ENCODE results near the gene UBE2E2. TPM values are rescaled to one million over a fixed set of nuclear protein-coding genes. Genes with fewer than 3 reads are reported as not detected.

The UBE2E2 gene
- total and polyA plus RNA-seq, 3 experiments from 2014 or later, result 0.86 to 8.0 (median 0.92) TPM

DNA sequence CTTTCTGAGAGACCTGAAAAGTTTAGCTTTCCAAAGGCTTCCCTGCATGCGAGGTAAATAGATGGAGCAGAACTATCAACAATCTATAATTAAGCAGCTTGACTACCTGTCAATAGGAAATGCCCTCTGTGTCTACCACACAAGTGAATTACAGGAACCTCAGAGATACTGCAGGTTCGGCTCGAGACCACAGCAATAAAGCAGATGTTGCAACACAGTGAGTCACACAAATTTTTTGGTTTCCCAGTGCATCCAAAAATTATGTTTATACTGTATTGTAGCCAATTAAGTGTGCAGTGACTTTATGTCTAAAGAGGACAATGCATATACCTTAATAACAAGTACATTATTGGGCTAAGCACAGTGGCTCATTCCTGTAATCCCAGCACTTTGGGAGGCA lies 252.0 kb downstream of the UBE2E2 start:
- no peak for DNase-seq
- Mint-ChIP-seq H3K4me1 (no peaks in the 10 kb centered on the region), H3K36me3 (no peaks in the 10 kb centered on the region), H3K4me3 (no peak overlapping the region), H3K27me3 (peaks cover 0 to 2% of the 10 kb centered on the region in 2 donors), H3K27ac (no peak overlapping the region), H3K9me3 (no peaks in the 10 kb centered on the region)
- no peak overlapping the region for H3K27ac ChIP-seq (ENCODE audit: low read depth, low read length)
- ChIA-PET POLR2A (no interaction called here), CTCF (no interaction called here)
- H3K4me3 ChIP-seq (ENCODE audit: low read length), result no peak overlapping the region
- no peaks in the 10 kb centered on the region for H3K4me1 ChIP-seq (ENCODE audit: insufficient read depth, low read length)
- H3K27me3 ChIP-seq (ENCODE audit: insufficient read depth, low read length, poor library complexity, severe bottlenecking), result no peaks in the 10 kb centered on the region
- H3K36me3 ChIP-seq (ENCODE audit: insufficient read depth, low read length), result no peaks in the 10 kb centered on the region
- H3K9me3 ChIP-seq (ENCODE audit: low read length), result no peaks in the 10 kb centered on the region

- H3K4me3 ChIP-seq (ENCODE audit: low read length), result no peak overlapping the region
- CTCF ChIA-PET, result no interaction called here
- no peak for DNase-seq
- H3K36me3 Mint-ChIP-seq, result no peaks in the 10 kb centered on the region
- H3K27ac ChIP-seq (ENCODE audit: low read depth, low read length), result no peak overlapping the region
- H3K27ac Mint-ChIP-seq, result no peak overlapping the region
- no peak overlapping the region for H3K4me3 Mint-ChIP-seq
- H3K9me3 Mint-ChIP-seq, result no peaks in the 10 kb centered on the region
- peaks cover 0 to 2% of the 10 kb centered on the region in 2 donors for H3K27me3 Mint-ChIP-seq
- POLR2A ChIA-PET, result no interaction called here
- H3K4me1 Mint-ChIP-seq, result no peaks in the 10 kb centered on the region
- no peaks in the 10 kb centered on the region for H3K9me3 ChIP-seq (ENCODE audit: low read length)
- H3K27me3 ChIP-seq (ENCODE audit: insufficient read depth, low read length, poor library complexity, severe bottlenecking), result no peaks in the 10 kb centered on the region
- H3K36me3 ChIP-seq (ENCODE audit: insufficient read depth, low read length), result no peaks in the 10 kb centered on the region
- H3K4me1 ChIP-seq (ENCODE audit: insufficient read depth, low read length), result no peaks in the 10 kb centered on the region
Observed at GRCh38 chr3:23455775-23456174, 252.6 kb downstream of the UBE2E2 start.

DNA sequence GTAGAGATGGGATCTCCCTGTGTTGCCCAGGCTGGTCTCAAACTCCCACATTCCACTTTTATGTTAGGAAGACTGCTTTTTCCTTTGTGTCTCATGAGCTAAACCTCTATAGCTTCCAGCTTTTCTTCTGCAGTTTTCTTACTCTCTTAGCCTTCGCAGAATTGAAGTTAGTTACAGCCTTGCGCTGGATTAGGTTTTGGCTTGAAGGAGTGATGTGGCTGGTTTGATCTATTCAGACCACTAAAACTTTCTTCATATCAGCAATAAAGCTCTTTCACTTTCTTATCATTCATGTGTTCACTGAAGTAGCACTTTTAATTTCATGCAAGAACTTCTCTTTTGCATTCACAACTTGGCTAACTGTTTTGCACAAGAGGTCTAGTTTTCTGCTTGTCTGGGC lies 254.6 kb downstream of the UBE2E2 start:
- ChIA-PET CTCF (interaction anchor here (0.6 kb wide), 1 partner anchor 412 kb away, joined by 3 read pairs; no protein-coding TSS in a partner anchor), POLR2A (no interaction called here)
- H3K27me3 ChIP-seq (ENCODE audit: insufficient read depth, low read length, poor library complexity, severe bottlenecking), result no peaks in the 10 kb centered on the region
- H3K36me3 Mint-ChIP-seq, result no peaks in the 10 kb centered on the region
- no peaks in the 10 kb centered on the region for H3K36me3 ChIP-seq (ENCODE audit: insufficient read depth, low read length)
- H3K27me3 Mint-ChIP-seq, result peaks cover 0 to 2% of the 10 kb centered on the region in 2 donors
- no peak overlapping the region for H3K27ac ChIP-seq (ENCODE audit: low read depth, low read length)
- no peak overlapping the region for H3K4me3 ChIP-seq (ENCODE audit: low read length)
- no peak overlapping the region for H3K27ac Mint-ChIP-seq
- no peaks in the 10 kb centered on the region for H3K9me3 Mint-ChIP-seq
- no peaks in the 10 kb centered on the region for H3K4me1 ChIP-seq (ENCODE audit: insufficient read depth, low read length)
- no peaks in the 10 kb centered on the region for H3K4me1 Mint-ChIP-seq
- peak in 1 of 5 donors; percentile 16 for DNase-seq
- H3K9me3 ChIP-seq (ENCODE audit: low read length), result no peaks in the 10 kb centered on the region
- H3K4me3 Mint-ChIP-seq, result no peak overlapping the region

DNA sequence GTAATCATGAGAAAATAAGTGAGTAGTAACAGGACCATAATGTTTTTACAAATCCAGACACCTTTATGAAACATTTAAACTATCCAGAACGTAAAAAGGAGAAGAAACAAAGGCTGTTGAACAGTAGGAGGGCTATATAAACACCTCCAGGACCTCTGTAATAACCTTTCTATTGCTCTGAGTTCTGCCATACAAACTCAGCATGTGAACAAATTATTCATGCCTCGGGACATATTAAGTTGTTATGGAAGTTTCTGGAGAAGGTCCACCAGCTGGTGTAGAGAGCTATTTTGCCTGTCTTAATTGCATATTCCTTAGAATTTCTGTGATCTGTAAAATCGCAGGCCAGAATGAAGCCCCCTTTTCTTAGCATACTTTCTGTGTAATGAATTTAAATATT lies 256.3 kb downstream of the UBE2E2 start:
- Histone ChIP-seq H3K9me3 (ENCODE audit: low read length) (no peaks in the 10 kb centered on the region), H3K4me1 (ENCODE audit: insufficient read depth, low read length) (no peaks in the 10 kb centered on the region), H3K27ac (ENCODE audit: low read depth, low read length) (no peak overlapping the region), H3K4me3 (ENCODE audit: low read length) (no peak overlapping the region), H3K27me3 (ENCODE audit: insufficient read depth, low read length, poor library complexity, severe bottlenecking) (no peaks in the 10 kb centered on the region), H3K36me3 (ENCODE audit: insufficient read depth, low read length) (no peaks in the 10 kb centered on the region)
- Mint-ChIP-seq H3K4me3 (no peak overlapping the region), H3K36me3 (no peaks in the 10 kb centered on the region), H3K27ac (no peak overlapping the region), H3K9me3 (no peaks in the 10 kb centered on the region), H3K27me3 (peaks cover 0 to under 1% of the 10 kb centered on the region in 2 donors), H3K4me1 (no peaks in the 10 kb centered on the region)
- no peak for DNase-seq
- POLR2A ChIA-PET, result no interaction called here
- CTCF ChIA-PET, result no interaction called here

- H3K36me3 Mint-ChIP-seq, result no peaks in the 10 kb centered on the region
Observed at GRCh38 chr3:23459889-23460546, 256.9 kb downstream of the UBE2E2 start.

GRCh38 chr3:23461069-23461468 lies 257.9 kb downstream of the UBE2E2 start:
- ChIA-PET POLR2A (no interaction called here), CTCF (no interaction called here)
- Mint-ChIP-seq H3K36me3 (no peaks in the 10 kb centered on the region), H3K9me3 (no peaks in the 10 kb centered on the region), H3K4me1 (no peaks in the 10 kb centered on the region), H3K4me3 (no peak overlapping the region), H3K27me3 (no peaks in the 10 kb centered on the region), H3K27ac (no peak overlapping the region)
- DNase-seq, result no peak
- no peak overlapping the region for H3K27ac ChIP-seq (ENCODE audit: low read depth, low read length)
- no peak overlapping the region for H3K4me3 ChIP-seq (ENCODE audit: low read length)
- no peaks in the 10 kb centered on the region for H3K4me1 ChIP-seq (ENCODE audit: insufficient read depth, low read length)
- no peaks in the 10 kb centered on the region for H3K27me3 ChIP-seq (ENCODE audit: insufficient read depth, low read length, poor library complexity, severe bottlenecking)
- no peaks in the 10 kb centered on the region for H3K9me3 ChIP-seq (ENCODE audit: low read length)
- H3K36me3 ChIP-seq (ENCODE audit: insufficient read depth, low read length), result no peaks in the 10 kb centered on the region

More at GRCh38 chr3:23459889-23460546, 256.9 kb downstream of the UBE2E2 start:
- Histone ChIP-seq H3K36me3 (ENCODE audit: insufficient read depth, low read length) (no peaks in the 10 kb centered on the region), H3K4me1 (ENCODE audit: insufficient read depth, low read length) (no peaks in the 10 kb centered on the region), H3K9me3 (ENCODE audit: low read length) (no peaks in the 10 kb centered on the region), H3K4me3 (ENCODE audit: low read length) (no peak overlapping the region), H3K27me3 (ENCODE audit: insufficient read depth, low read length, poor library complexity, severe bottlenecking) (no peaks in the 10 kb centered on the region), H3K27ac (ENCODE audit: low read depth, low read length) (no peak overlapping the region)
- Mint-ChIP-seq H3K27me3 (no peaks in the 10 kb centered on the region), H3K9me3 (no peaks in the 10 kb centered on the region), H3K4me1 (no peaks in the 10 kb centered on the region), H3K27ac (no peak overlapping the region), H3K4me3 (no peak overlapping the region)
- POLR2A ChIA-PET, result no interaction called here
- DNase-seq, result no peak
- CTCF ChIA-PET, result no interaction called here

DNA sequence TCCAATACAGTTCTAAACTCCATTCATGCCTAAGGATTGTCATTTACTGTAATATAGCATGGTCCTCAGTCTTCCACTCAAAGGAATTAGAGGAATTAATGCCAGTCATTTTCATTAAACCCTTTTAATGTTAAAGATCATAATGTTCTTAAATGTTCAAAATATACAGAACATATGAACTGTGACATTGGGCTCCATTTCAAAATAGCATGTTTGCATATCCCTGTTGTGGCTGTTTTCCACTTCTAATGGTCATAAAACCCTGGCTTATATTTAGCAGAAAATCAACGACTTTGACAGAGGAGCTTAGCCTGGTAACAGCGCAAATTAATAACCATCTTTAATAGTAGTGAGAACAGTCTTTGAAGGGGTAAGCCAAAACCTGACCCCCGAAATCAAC lies 260.7 kb downstream of the UBE2E2 start:
- Mint-ChIP-seq H3K4me1 (no peaks in the 10 kb centered on the region), H3K27me3 (no peaks in the 10 kb centered on the region), H3K27ac (no peak overlapping the region), H3K9me3 (peaks cover 0 to 11% (median 3%) of the 10 kb centered on the region in 5 donors), H3K36me3 (no peaks in the 10 kb centered on the region), H3K4me3 (no peak overlapping the region)
- H3K36me3 ChIP-seq (ENCODE audit: insufficient read depth, low read length), result no peaks in the 10 kb centered on the region
- no peak overlapping the region for H3K27ac ChIP-seq (ENCODE audit: low read depth, low read length)
- no peaks in the 10 kb centered on the region for H3K4me1 ChIP-seq (ENCODE audit: insufficient read depth, low read length)
- ChIA-PET POLR2A (no interaction called here), CTCF (no interaction called here)
- no peaks in the 10 kb centered on the region for H3K9me3 ChIP-seq (ENCODE audit: low read length)
- H3K27me3 ChIP-seq (ENCODE audit: insufficient read depth, low read length, poor library complexity, severe bottlenecking), result no peaks in the 10 kb centered on the region
- no peak for DNase-seq
- H3K4me3 ChIP-seq (ENCODE audit: low read length), result no peak overlapping the region

DNA sequence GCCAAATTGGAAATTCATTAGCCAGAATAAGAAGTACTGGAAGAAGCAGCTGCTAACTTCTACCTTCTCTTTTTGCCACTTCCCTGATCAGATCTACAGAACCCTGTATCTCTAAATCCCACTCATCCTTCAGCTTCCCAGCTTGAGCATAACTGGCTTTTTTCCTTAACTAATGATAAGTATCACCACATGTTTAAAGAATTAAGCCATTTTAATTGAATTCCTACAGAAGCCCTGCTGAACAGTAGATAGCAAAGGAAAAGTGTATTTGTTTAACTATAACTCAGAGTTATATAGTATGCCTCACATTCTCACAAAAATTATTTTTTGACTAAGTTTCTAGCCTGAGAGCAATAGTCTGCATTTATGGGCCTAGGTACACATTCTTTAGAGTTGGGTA lies 262.4 kb downstream of the UBE2E2 start:
- Mint-ChIP-seq H3K36me3 (no peaks in the 10 kb centered on the region), H3K27me3 (peaks cover 0 to 2% of the 10 kb centered on the region in 2 donors), H3K27ac (no peak overlapping the region), H3K9me3 (peaks cover 3 to 11% (median 3%) of the 10 kb centered on the region in 5 donors), H3K4me3 (no peak overlapping the region), H3K4me1 (no peaks in the 10 kb centered on the region)
- DNase-seq, result no peak
- POLR2A ChIA-PET, result no interaction called here
- CTCF ChIA-PET, result no interaction called here
- H3K27me3 ChIP-seq (ENCODE audit: insufficient read depth, low read length, poor library complexity, severe bottlenecking), result no peaks in the 10 kb centered on the region
- no peaks in the 10 kb centered on the region for H3K36me3 ChIP-seq (ENCODE audit: insufficient read depth, low read length)
- H3K4me3 ChIP-seq (ENCODE audit: low read length), result no peak overlapping the region
- no peaks in the 10 kb centered on the region for H3K4me1 ChIP-seq (ENCODE audit: insufficient read depth, low read length)
- H3K27ac ChIP-seq (ENCODE audit: low read depth, low read length), result no peak overlapping the region
- H3K9me3 ChIP-seq (ENCODE audit: low read length), result no peaks in the 10 kb centered on the region
